Smooth muscle cell (in vitro differentiated cells): ENCODE results near the gene UQCR10. TPM values are rescaled to one million over a fixed set of nuclear protein-coding genes. Genes with fewer than 3 reads are reported as not detected.

Experiments used
- DNase-seq: peaks from one replicate; lab custom pipeline; 2025; ENCODE audit not compliant: unreplicated experiment; lab: John Stamatoyannopoulos, UW
- H2AFZ ChIP-seq: fragments of 200-600 bp; sonication (generic); 2 replicates; pipeline ENCODE4 v1.6.0; 2016; ENCODE audit warnings: antibody characterized with exemption, low read depth, mild to moderate bottlenecking
- H3F3A ChIP-seq: fragments of 200-600 bp; sonication (generic); 2 replicates; pipeline ENCODE4 v1.6.0; 2017; ENCODE audit warnings: antibody characterized with exemption, low read depth
- H3K27ac ChIP-seq: fragments of 200-600 bp; sonication (generic); 2 replicates; pipeline ENCODE4 v1.5.1; 2016; ENCODE audit warnings: low read depth, mild to moderate bottlenecking
- H3K27me3 ChIP-seq: fragments of 200-600 bp; sonication (generic); 2 replicates; pipeline ENCODE4 v1.6.1; 2016; ENCODE audit warnings: low read depth, mild to moderate bottlenecking
- H3K36me3 ChIP-seq: fragments of 200-600 bp; sonication (generic); 2 replicates; pipeline ENCODE4 v1.5.1; 2016; ENCODE audit warnings: low read depth
- H3K4me1 ChIP-seq: fragments of 200-600 bp; sonication (generic); 2 replicates; pipeline ENCODE4 v1.5.1; 2016; ENCODE audit warnings: low read depth
- H3K4me2 ChIP-seq: fragments of 200-600 bp; sonication (generic); 2 replicates; pipeline ENCODE4 v1.6.0; 2016; ENCODE audit warnings: mild to moderate bottlenecking
- H3K4me3 ChIP-seq: fragments of 200-600 bp; sonication (generic); 2 replicates; pipeline ENCODE4 v1.5.1; 2016; ENCODE audit warnings: mild to moderate bottlenecking
- H3K79me2 ChIP-seq: fragments of 200-600 bp; sonication (generic); 2 replicates; pipeline ENCODE4 v1.6.0; 2016; ENCODE audit warnings: low read depth, mild to moderate bottlenecking
- H3K9ac ChIP-seq: fragments of 200-600 bp; sonication (generic); 2 replicates; pipeline ENCODE4 v1.6.0; 2016; ENCODE audit warnings: low read depth
- H3K9me3 ChIP-seq: fragments of 200-600 bp; sonication (generic); replicated peaks from 2 replicates; pipeline ENCODE4 v1.5.1; 2016; ENCODE audit warnings: low read depth
- H4K20me1 ChIP-seq: fragments of 200-600 bp; sonication (generic); 2 replicates; pipeline ENCODE4 v1.6.0; 2016; ENCODE audit warnings: low read depth
- WGBS: methylation state at CpG from one replicate; pipeline ENCODE4 v1.1.7; 2016; ENCODE audit warnings: low lambda C conversion rate; 5-methylcytosine and 5-hydroxymethylcytosine counted together
- polyA plus RNA-seq: library from polyadenylated mRNA; unstranded; fragments of >200 nt; fragmentation: Nextera tagmentation; extraction: Ambion mirVana; gene quantifications from 2 replicates; pipeline ENCODE4 v1.2.1, GENCODE V29; 2016
- total RNA-seq: library from RNA; depleted of rRNA; stranded (reverse); fragments of >200 nt; gene quantifications from 2 replicates; pipeline ENCODE4 v1.2.3, GENCODE V29; 2014
- TF ChIP-seq, protein P1 (sequence below): fragments of 200-600 bp; sonication (generic); IDR thresholded peaks from 2 replicates; pipeline ENCODE4 v1.5.1; 2017; ENCODE audit warnings: borderline replicate concordance, mild to moderate bottlenecking, antibody characterized with exemption; ENCODE audit not compliant: insufficient read depth, poor library complexity, severe bottlenecking

UQCR10 gene
- total and polyA plus RNA-seq, 2 experiments from 2014 or later: 102 to 296 TPM

DNA sequence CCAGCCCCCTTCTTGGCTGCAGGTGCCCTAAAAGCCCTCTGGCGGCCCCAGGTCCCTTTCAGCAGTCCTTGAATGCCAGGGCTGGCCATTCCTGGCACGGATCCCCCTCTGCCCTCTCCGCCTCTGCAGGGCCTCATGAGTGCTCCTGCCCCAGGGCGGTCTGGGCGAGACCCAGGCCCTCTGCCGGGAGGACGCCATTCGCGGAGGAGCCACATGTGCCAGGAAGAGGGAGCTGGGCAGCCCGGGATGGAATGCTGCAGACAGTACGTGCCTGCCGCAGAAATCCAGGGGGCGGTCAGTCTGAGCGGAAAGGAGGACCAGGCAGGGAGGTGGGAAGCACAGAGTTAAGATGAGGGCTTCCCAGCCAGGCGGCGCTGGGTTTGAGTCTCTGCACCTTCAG is 44.6 kb upstream of the UQCR10 start:
- WGBS: 86% methylated on average over 16 of the region's 16 CpGs
- H3K4me3 ChIP-seq: no peak overlapping the region

DNA sequence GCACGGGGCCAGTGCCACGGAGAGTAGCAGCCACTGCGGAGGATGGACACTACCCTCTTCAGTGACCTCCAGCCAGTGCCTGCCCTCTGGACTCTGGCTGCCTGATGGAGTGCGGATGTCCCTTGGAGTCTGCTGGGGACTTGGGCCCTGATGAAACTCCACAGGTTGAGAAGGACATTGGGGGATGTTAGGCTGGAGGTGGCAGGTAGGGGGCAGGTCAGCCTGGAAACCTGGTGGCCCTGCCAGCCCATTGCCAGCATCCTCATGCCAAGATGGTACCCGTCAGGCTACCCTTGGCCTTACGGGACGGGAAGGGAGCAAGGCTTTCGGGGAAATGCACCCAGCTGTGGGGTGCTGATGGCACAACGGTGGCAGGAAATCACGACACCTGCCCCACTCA is 43.4 kb upstream of the UQCR10 start:
- Histone ChIP-seq H3K9ac (no peak overlapping the region), H3K9me3 (no peaks in the 10 kb centered on the region), H3K27me3 (peaks cover 52% of the 10 kb centered on the region), H3F3A (no peaks in the 10 kb centered on the region), H3K4me3 (no peak overlapping the region), H3K4me2 (no peak overlapping the region), H3K4me1 (peaks cover 3% of the 10 kb centered on the region), H2AFZ (no peak overlapping the region), H3K79me2 (no peaks in the 10 kb centered on the region), H3K27ac (no peak overlapping the region), H4K20me1 (no peaks in the 10 kb centered on the region), H3K36me3 (no peaks in the 10 kb centered on the region)
- DNase-seq: no peak
- 96% methylated on average over 10 of the region's 10 CpGs for WGBS
- TF ChIP-seq, protein P1, sequence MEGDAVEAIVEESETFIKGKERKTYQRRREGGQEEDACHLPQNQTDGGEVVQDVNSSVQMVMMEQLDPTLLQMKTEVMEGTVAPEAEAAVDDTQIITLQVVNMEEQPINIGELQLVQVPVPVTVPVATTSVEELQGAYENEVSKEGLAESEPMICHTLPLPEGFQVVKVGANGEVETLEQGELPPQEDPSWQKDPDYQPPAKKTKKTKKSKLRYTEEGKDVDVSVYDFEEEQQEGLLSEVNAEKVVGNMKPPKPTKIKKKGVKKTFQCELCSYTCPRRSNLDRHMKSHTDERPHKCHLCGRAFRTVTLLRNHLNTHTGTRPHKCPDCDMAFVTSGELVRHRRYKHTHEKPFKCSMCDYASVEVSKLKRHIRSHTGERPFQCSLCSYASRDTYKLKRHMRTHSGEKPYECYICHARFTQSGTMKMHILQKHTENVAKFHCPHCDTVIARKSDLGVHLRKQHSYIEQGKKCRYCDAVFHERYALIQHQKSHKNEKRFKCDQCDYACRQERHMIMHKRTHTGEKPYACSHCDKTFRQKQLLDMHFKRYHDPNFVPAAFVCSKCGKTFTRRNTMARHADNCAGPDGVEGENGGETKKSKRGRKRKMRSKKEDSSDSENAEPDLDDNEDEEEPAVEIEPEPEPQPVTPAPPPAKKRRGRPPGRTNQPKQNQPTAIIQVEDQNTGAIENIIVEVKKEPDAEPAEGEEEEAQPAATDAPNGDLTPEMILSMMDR: no peak

More for the DNA sequence above, 44.6 kb upstream of the UQCR10 start:
- TF ChIP-seq, protein P1: no peak
- no peak for DNase-seq
- Histone ChIP-seq H3K27ac (no peak overlapping the region), H3K4me2 (no peak overlapping the region), H3K4me1 (peaks cover 3% of the 10 kb centered on the region), H4K20me1 (no peaks in the 10 kb centered on the region), H3K79me2 (no peaks in the 10 kb centered on the region), H3K27me3 (peaks cover 63% of the 10 kb centered on the region), H3F3A (no peaks in the 10 kb centered on the region), H2AFZ (no peak overlapping the region), H3K9ac (no peak overlapping the region), H3K36me3 (no peaks in the 10 kb centered on the region), H3K9me3 (no peaks in the 10 kb centered on the region)

DNA sequence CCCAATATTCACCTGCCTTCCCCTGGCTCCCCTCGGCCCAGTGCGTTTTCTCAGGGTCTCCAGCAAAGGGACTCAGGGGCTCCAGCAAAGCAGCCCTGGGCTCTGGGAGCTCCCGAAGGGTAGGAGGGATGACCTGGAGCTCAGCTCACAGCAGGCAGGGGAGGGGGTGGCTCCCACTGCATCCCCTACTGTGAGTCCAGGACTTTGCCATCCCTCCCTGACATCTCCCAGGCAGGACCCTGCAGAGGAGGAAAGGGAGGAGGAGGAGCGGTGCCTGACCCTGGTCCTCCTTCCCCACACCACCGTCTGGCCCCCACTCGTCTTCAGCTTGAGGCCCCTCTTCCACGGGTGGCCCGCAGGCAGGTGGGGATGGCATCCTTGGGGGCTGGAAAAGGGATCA is 42.3 kb upstream of the UQCR10 start:
- no peaks in the 10 kb centered on the region for H3K79me2 ChIP-seq
- no peaks in the 10 kb centered on the region for H3K9me3 ChIP-seq
- peaks cover 3% of the 10 kb centered on the region for H3K4me1 ChIP-seq
- no peak overlapping the region for H3K27ac ChIP-seq
- no peak overlapping the region for H2AFZ ChIP-seq
- H3K9ac ChIP-seq: no peak overlapping the region
- no peak for DNase-seq
- peaks cover 42% of the 10 kb centered on the region for H3K27me3 ChIP-seq
- H3K4me3 ChIP-seq: no peak overlapping the region
- no peak overlapping the region for H3K4me2 ChIP-seq
- no peaks in the 10 kb centered on the region for H4K20me1 ChIP-seq
- H3K36me3 ChIP-seq: no peaks in the 10 kb centered on the region
- WGBS: 85% methylated on average over 8 of the region's 8 CpGs
- TF ChIP-seq, protein P1: no peak
- H3F3A ChIP-seq: no peaks in the 10 kb centered on the region

DNA sequence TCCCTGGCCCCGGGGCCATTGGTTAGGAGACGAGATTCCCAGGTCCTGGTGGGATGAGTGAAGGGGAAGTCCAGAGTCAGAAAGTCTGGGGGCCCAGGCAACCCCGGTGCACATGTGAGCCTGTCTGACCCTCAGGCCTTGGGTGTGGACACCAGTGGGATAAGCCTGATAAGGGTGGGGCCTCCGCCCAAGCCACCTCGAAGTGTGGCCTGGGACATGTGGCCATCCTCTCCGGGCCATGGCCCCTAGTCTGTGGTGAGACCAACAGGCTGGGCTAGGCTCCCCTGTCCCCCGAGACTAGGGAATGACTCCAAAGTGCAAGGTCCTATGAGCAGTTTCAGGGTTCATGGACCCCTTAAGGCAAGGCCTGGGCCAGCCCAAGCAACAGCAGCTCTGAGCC is 41.1 kb upstream of the UQCR10 start:
- H2AFZ ChIP-seq: no peak overlapping the region
- no peak for DNase-seq
- H3K4me3 ChIP-seq: no peak overlapping the region
- no peak overlapping the region for H3K4me2 ChIP-seq
- H3K27ac ChIP-seq: no peak overlapping the region
- no peaks in the 10 kb centered on the region for H3K4me1 ChIP-seq
- H3K9me3 ChIP-seq: no peaks in the 10 kb centered on the region
- no peaks in the 10 kb centered on the region for H3F3A ChIP-seq
- H4K20me1 ChIP-seq: no peaks in the 10 kb centered on the region
- TF ChIP-seq, protein P1: no peak
- no peaks in the 10 kb centered on the region for H3K36me3 ChIP-seq
- H3K27me3 ChIP-seq: peaks cover 32% of the 10 kb centered on the region
- 91% methylated on average over 7 of the region's 7 CpGs for WGBS
- H3K9ac ChIP-seq: no peak overlapping the region
- no peaks in the 10 kb centered on the region for H3K79me2 ChIP-seq
